ENCODE data around the gene METTL16. TPM values are rescaled to one million over a fixed set of nuclear protein-coding genes. Genes with fewer than 3 reads are reported as not detected.

Gene METTL16
- total RNA-seq, 2 experiments from 2014 or later = 55.7 to 58.0 TPM

DNA sequence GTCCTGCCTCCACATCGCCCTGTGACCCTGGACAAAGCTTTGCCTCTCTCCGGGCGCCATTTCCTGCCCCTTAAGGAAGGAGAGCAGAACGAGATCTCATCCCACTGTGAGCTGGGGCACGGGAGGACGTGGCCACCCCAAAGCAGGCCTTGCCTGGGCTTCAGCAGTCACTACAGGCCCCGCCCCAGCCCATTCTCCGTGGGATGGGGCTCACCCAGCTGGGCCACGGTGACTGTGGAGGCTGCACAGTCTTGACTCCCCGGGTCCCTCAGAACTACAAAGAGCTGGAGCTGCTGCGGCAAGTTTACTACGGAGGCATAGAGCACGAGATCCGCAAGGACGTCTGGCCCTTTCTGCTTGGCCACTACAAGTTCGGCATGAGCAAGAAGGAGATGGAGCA is 139.0 kb downstream of the METTL16 start:
- Histone ChIP-seq H3K9me3 (ENCODE audit: control insufficient read depth in 1 of 2, insufficient read depth in 1 of 2, low read length in 2 of 2) (no peaks in the 10 kb centered on the region), H3K36me3 (ENCODE audit: insufficient read depth, low read length) (peaks cover 53% of the 10 kb centered on the region), H3K27me3 (ENCODE audit: control insufficient read depth in 1 of 2, insufficient read depth in 2 of 2, low read length in 2 of 2) (no peaks in the 10 kb centered on the region), H3K4me3 (ENCODE audit: low read length) (no peak overlapping the region), H3K4me1 (ENCODE audit: insufficient read depth, low read length) (no peaks in the 10 kb centered on the region), H3K27ac (ENCODE audit: low read depth in 1 of 2, low read length in 2 of 2) (no peak overlapping the region)
- DNase-seq = no peak
- Mint-ChIP-seq H3K4me3 (no peak overlapping the region), H3K36me3 (ENCODE audit: low read depth) (peaks cover 50% of the 10 kb centered on the region), H3K9me3 (no peaks in the 10 kb centered on the region), H3K27me3 (no peaks in the 10 kb centered on the region), H3K4me1 (ENCODE audit: low read depth) (no peaks in the 10 kb centered on the region), H3K27ac (no peak overlapping the region)
- TF ChIP-seq, protein P1, sequence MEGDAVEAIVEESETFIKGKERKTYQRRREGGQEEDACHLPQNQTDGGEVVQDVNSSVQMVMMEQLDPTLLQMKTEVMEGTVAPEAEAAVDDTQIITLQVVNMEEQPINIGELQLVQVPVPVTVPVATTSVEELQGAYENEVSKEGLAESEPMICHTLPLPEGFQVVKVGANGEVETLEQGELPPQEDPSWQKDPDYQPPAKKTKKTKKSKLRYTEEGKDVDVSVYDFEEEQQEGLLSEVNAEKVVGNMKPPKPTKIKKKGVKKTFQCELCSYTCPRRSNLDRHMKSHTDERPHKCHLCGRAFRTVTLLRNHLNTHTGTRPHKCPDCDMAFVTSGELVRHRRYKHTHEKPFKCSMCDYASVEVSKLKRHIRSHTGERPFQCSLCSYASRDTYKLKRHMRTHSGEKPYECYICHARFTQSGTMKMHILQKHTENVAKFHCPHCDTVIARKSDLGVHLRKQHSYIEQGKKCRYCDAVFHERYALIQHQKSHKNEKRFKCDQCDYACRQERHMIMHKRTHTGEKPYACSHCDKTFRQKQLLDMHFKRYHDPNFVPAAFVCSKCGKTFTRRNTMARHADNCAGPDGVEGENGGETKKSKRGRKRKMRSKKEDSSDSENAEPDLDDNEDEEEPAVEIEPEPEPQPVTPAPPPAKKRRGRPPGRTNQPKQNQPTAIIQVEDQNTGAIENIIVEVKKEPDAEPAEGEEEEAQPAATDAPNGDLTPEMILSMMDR (IDR thresholded peaks at IDR 0.05) = no peak
- no peak for ATAC-seq (ENCODE audit: poor library complexity)
- intact Hi-C loops (cut with DNase I, micrococcal nuclease) = no loop called here
- ChIA-PET CTCF (no interaction called here), POLR2A (no interaction called here)

DNA sequence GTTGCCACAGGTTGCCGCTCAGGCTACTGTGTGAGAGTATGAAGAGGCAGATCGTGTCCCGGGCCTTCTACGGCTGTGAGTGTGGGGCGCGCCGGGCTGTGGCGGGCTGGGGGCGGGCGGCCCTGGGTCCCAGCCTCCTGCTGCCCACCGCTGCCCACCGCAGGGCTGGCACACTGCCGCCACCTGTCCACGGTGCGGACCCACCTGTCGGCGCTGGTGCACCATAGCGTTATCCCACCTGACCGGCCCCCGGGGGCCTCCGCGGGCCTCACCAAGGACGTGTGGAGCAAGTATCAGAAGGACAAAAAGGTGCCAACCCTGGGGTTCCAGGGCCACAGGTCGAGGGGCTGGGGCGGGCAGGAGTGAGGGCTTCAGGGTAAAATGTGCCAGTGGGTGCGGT is 139.5 kb downstream of the METTL16 start:
- no peaks in the 10 kb centered on the region for H3K4me1 Mint-ChIP-seq (ENCODE audit: low read depth)
- H3K9me3 Mint-ChIP-seq = no peaks in the 10 kb centered on the region
- Histone ChIP-seq H3K27me3 (ENCODE audit: control insufficient read depth in 1 of 2, insufficient read depth in 2 of 2, low read length in 2 of 2) (no peaks in the 10 kb centered on the region), H3K27ac (ENCODE audit: low read depth in 1 of 2, low read length in 2 of 2) (no peak overlapping the region), H3K4me1 (ENCODE audit: insufficient read depth, low read length) (no peaks in the 10 kb centered on the region), H3K36me3 (ENCODE audit: insufficient read depth, low read length) (peaks cover 50% of the 10 kb centered on the region), H3K4me3 (ENCODE audit: low read length) (no peak overlapping the region), H3K9me3 (ENCODE audit: control insufficient read depth in 1 of 2, insufficient read depth in 1 of 2, low read length in 2 of 2) (no peaks in the 10 kb centered on the region)
- POLR2A ChIA-PET = no interaction called here
- no peaks in the 10 kb centered on the region for H3K27me3 Mint-ChIP-seq
- CTCF ChIA-PET = no interaction called here
- DNase-seq = no peak
- H3K36me3 Mint-ChIP-seq (ENCODE audit: low read depth) = peaks cover 49% of the 10 kb centered on the region
- H3K27ac Mint-ChIP-seq = no peak overlapping the region
- intact Hi-C loops (cut with DNase I, micrococcal nuclease) = no loop called here
- ATAC-seq (ENCODE audit: poor library complexity) = no peak
- H3K4me3 Mint-ChIP-seq = no peak overlapping the region
- TF ChIP-seq, protein P1 (IDR thresholded peaks at IDR 0.05) = no peak

- intact Hi-C loops (cut with DNase I, micrococcal nuclease) = no loop called here
- TF ChIP-seq, protein P1 (IDR thresholded peaks at IDR 0.05) = no peak
- Mint-ChIP-seq H3K9me3 (no peaks in the 10 kb centered on the region), H3K36me3 (ENCODE audit: low read depth) (peaks cover 49% of the 10 kb centered on the region), H3K4me1 (ENCODE audit: low read depth) (no peaks in the 10 kb centered on the region), H3K4me3 (no peak overlapping the region), H3K27me3 (no peaks in the 10 kb centered on the region), H3K27ac (no peak overlapping the region)
- ChIA-PET CTCF (no interaction called here), POLR2A (no interaction called here)
- H3K9me3 ChIP-seq (ENCODE audit: control insufficient read depth in 1 of 2, insufficient read depth in 1 of 2, low read length in 2 of 2) = no peaks in the 10 kb centered on the region
- H3K4me1 ChIP-seq (ENCODE audit: insufficient read depth, low read length) = no peaks in the 10 kb centered on the region
- H3K27ac ChIP-seq (ENCODE audit: low read depth in 1 of 2, low read length in 2 of 2) = no peak overlapping the region
- peaks cover 48% of the 10 kb centered on the region for H3K36me3 ChIP-seq (ENCODE audit: insufficient read depth, low read length)
- no peak for DNase-seq
- H3K27me3 ChIP-seq (ENCODE audit: control insufficient read depth in 1 of 2, insufficient read depth in 2 of 2, low read length in 2 of 2) = no peaks in the 10 kb centered on the region
- ATAC-seq (ENCODE audit: poor library complexity) = no peak
- H3K4me3 ChIP-seq (ENCODE audit: low read length) = no peak overlapping the region
Measured at GRCh38 chr17:2371183-2372130, 140.2 kb downstream of the METTL16 start.
